HCT116 (cell line): ENCODE results near the gene CALML4.

Source experiments
- EGR1 ChIP-seq: IDR thresholded peaks from 2 replicates; pipeline ENCODE4 v1.6.1; 2012; ENCODE audit warnings: low read depth
- ELF1 ChIP-seq: IDR thresholded peaks from 2 replicates; pipeline ENCODE4 v1.6.1; 2012; ENCODE audit warnings: low read depth, borderline replicate concordance
- EZH2 ChIP-seq: fragments of 200-600 bp; sonication (generic); IDR thresholded peaks from 2 replicates; pipeline ENCODE4 v1.6.1; 2017; ENCODE audit warnings: antibody characterized with exemption, mixed run types
- EZH2phosphoT487 ChIP-seq: fragments of 200-600 bp; IDR thresholded peaks from 2 replicates; pipeline ENCODE4 v1.6.1; 2018; ENCODE audit warnings: antibody characterized with exemption, borderline replicate concordance
- POLR2A ChIP-seq: IDR thresholded peaks from 2 replicates; pipeline ENCODE4 v1.7.0; 2011; ENCODE audit warnings: borderline replicate concordance; ENCODE audit not compliant: insufficient read depth, insufficient read length; ENCODE audit errors: extremely low read depth
- POLR2AphosphoS5 ChIP-seq: IDR thresholded peaks from 2 replicates; pipeline ENCODE4 v1.6.1; 2011; ENCODE audit warnings: mild to moderate bottlenecking, low read depth, low read length, moderate library complexity
- SIN3A ChIP-seq: IDR thresholded peaks from 2 replicates; pipeline ENCODE4 v1.6.1; 2012; ENCODE audit warnings: low read depth
- SP1 ChIP-seq: IDR thresholded peaks from 2 replicates; pipeline ENCODE4 v1.6.1; 2012; ENCODE audit warnings: low read depth
- TF ChIP-seq, protein P1 (sequence below), 3 experiments: fragments of 200-600 bp in 1 of 3; sonication (generic) in 1 of 3; IDR thresholded peaks in 2 of 3; conservative IDR thresholded peaks in 1 of 3; 2 replicates each; pipeline ENCODE4 v1.5.1; 2012 to 2017; ENCODE audit warnings: low read depth in 2 of 3, low read length in 2 of 3, antibody characterized with exemption in 1 of 3, borderline replicate concordance in 1 of 3, control low read depth in 1 of 3, mild to moderate bottlenecking in 1 of 3, mixed read lengths in 1 of 3, mixed run types in 1 of 3, moderate library complexity in 1 of 3; ENCODE audit not compliant: insufficient read depth in 1 of 3

DNA sequence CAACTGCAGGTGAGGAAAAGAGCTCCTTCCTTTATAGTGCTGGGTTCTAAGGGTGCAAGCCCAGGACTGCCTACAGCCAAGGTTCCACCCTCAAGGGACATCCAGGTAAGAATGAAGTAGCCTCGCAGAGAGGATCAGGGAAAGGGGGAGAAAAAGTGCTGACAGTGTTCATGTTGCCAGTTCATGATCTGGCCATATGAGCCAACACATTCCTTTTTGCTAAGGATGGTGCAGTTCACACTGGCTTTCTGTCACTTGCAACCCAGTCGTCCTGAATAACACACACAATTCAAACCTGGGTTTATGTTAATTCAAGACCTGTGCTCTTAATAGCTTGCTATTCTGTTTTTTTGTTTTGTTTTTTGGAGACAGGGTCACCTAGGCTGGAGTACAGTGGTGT, 15.4 kb upstream of the CALML4 start:
- TF ChIP-seq, protein P1, sequence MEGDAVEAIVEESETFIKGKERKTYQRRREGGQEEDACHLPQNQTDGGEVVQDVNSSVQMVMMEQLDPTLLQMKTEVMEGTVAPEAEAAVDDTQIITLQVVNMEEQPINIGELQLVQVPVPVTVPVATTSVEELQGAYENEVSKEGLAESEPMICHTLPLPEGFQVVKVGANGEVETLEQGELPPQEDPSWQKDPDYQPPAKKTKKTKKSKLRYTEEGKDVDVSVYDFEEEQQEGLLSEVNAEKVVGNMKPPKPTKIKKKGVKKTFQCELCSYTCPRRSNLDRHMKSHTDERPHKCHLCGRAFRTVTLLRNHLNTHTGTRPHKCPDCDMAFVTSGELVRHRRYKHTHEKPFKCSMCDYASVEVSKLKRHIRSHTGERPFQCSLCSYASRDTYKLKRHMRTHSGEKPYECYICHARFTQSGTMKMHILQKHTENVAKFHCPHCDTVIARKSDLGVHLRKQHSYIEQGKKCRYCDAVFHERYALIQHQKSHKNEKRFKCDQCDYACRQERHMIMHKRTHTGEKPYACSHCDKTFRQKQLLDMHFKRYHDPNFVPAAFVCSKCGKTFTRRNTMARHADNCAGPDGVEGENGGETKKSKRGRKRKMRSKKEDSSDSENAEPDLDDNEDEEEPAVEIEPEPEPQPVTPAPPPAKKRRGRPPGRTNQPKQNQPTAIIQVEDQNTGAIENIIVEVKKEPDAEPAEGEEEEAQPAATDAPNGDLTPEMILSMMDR (IDR thresholded peaks at IDR 0.05 in 2 of 3, conservative IDR thresholded peaks at IDR 0.05 in 1 of 3; ENCODE audit: borderline replicate concordance in 1 of 3, insufficient read depth in 1 of 3, low read depth in 2 of 3, low read length in 2 of 3) = no peak
- no peak for TF ChIP-seq EZH2
- no peak for TF ChIP-seq EGR1
- no peak for TF ChIP-seq SP1
- TF ChIP-seq POLR2A = no peak
- TF ChIP-seq ELF1 = no peak
- no peak for TF ChIP-seq EZH2phosphoT487
- no peak for TF ChIP-seq POLR2AphosphoS5
- TF ChIP-seq SIN3A = no peak
